GM12878 (cell line): ENCODE data around the gene PDIA5. TPM values are rescaled to one million over a fixed set of nuclear protein-coding genes. Genes with fewer than 3 reads are reported as not detected.
A peak's percentile ranks its signal among the peaks of the same experiment; 100 is the strongest.

Experiments
- ATAC-seq: fragments of 200-7000 bp; cut with Tn5 transposase; 3 replicates; pipeline ENCODE4 v1.9.1; 2020; ENCODE audit warnings: mild to moderate bottlenecking, moderate library complexity
- BruUV-seq: library from RNA; stranded (reverse); fragments of 400-500 nt; replicated peaks from 2 replicates; lab custom pipeline; 2021; lab: Mats Ljungman, UMichigan
- CTCF ChIA-PET: fragments of 300-600 bp; sonication (Branson Sonifier 250); formaldehyde crosslinking; extraction: SDS; loops from one replicate; lab custom pipeline; 2021; ENCODE audit warnings: inconsistent platforms; lab: Yijun Ruan, JAX
- POLR2A ChIA-PET: fragments of 350-600 bp; formaldehyde crosslinking; extraction: SDS; loops from one replicate; lab custom pipeline; 2021; ENCODE audit warnings: inconsistent platforms; lab: Charles Lee
- RAD21 ChIA-PET: fragments of 300-600 bp; sonication (Branson Sonifier 250); formaldehyde crosslinking; loops from one replicate; lab custom pipeline; 2023; ENCODE audit warnings: antibody characterized with exemption; ENCODE audit not compliant: unreplicated experiment; lab: Charles Lee
- SMC1A ChIA-PET: fragments of 300-600 bp; sonication (Branson Sonifier 250); formaldehyde crosslinking; loops from one replicate; lab custom pipeline; 2023; ENCODE audit not compliant: unreplicated experiment, uncharacterized antibody; lab: Charles Lee
- DNase-seq: peaks from one replicate; pipeline ENCODE4 v3.0.0-alpha.2; 2011; ENCODE audit warnings: low read depth, low spot score
- FAIRE-seq: peaks from 3 replicates; lab custom pipeline; 2011; peaks lifted over from hg19 to GRCh38; lab: Jason Lieb, UNC
- H2AFZ ChIP-seq: 2 replicates; pipeline ENCODE4 v1.6.0; 2011; ENCODE audit warnings: low read depth, low read length, control low read depth; ENCODE audit not compliant: control insufficient read depth
- H3K27ac ChIP-seq: 2 replicates; pipeline ENCODE4 v1.5.1; 2011; ENCODE audit warnings: control low read depth; ENCODE audit not compliant: control insufficient read depth, insufficient read depth
- H3K27me3 ChIP-seq, 2 experiments: replicated peaks in 1 of 2; 2 replicates each; pipeline versions ENCODE4 v1.6.0 to v1.6.1; 2011; ENCODE audit warnings: low read length in 1 of 2; ENCODE audit not compliant: control insufficient read depth in 2 of 2, insufficient read depth in 2 of 2
- H3K36me3 ChIP-seq, 2 experiments: 2 replicates each; pipeline ENCODE4 v1.5.1; 2011; ENCODE audit warnings: low read length in 1 of 2; ENCODE audit not compliant: control insufficient read depth in 2 of 2, insufficient read depth in 2 of 2
- H3K4me1 ChIP-seq: 2 replicates; pipeline ENCODE4 v1.6.1; 2011; ENCODE audit warnings: mild to moderate bottlenecking, low read length, moderate library complexity, mixed read lengths; ENCODE audit not compliant: control insufficient read depth, insufficient read depth
- H3K4me2 ChIP-seq: 2 replicates; pipeline ENCODE4 v1.6.0; 2011; ENCODE audit warnings: control low read depth; ENCODE audit not compliant: control insufficient read depth, insufficient read depth
- H3K4me3 ChIP-seq: fragments of 200-600 bp; sonication (generic); 2 replicates; pipeline ENCODE4 v1.5.1; 2016
- H3K79me2 ChIP-seq: 2 replicates; pipeline ENCODE4 v1.6.0; 2011; ENCODE audit warnings: low read length; ENCODE audit not compliant: control insufficient read depth, insufficient read depth
- H3K9ac ChIP-seq: 2 replicates; pipeline ENCODE4 v1.8.0; 2011; ENCODE audit warnings: low read length, control low read depth, mixed read lengths; ENCODE audit not compliant: control insufficient read depth, insufficient read depth
- H3K9me3 ChIP-seq: replicated peaks from 3 replicates; pipeline ENCODE4 v1.5.1; 2011; ENCODE audit warnings: mild to moderate bottlenecking, low read length; ENCODE audit not compliant: control insufficient read depth, insufficient read depth
- H4K20me1 ChIP-seq: 2 replicates; pipeline ENCODE4 v1.6.0; 2011; ENCODE audit not compliant: control insufficient read depth, insufficient read depth
- CEBPZ ChIP-seq: fragments of 150-350 bp; IDR thresholded peaks from 2 replicates; pipeline ENCODE4 v1.6.1; 2016; ENCODE audit warnings: low read depth, low read length
- FOXM1 ChIP-seq: IDR thresholded peaks from 2 replicates; pipeline ENCODE4 v1.6.1; 2012; ENCODE audit warnings: low read depth, mild to moderate bottlenecking, inconsistent platforms, low read length, moderate library complexity
- IRF3 ChIP-seq: fragments of 450-650 bp; IDR thresholded peaks from 2 replicates; pipeline ENCODE4 v1.6.1; 2014; ENCODE audit warnings: mild to moderate bottlenecking
- IRF4 ChIP-seq: IDR thresholded peaks from 2 replicates; pipeline ENCODE4 v1.6.1; 2011; ENCODE audit warnings: low read depth, low read length
- MEF2A ChIP-seq: IDR thresholded peaks from 2 replicates; pipeline ENCODE4 v1.6.1; 2011; ENCODE audit warnings: low read depth, mild to moderate bottlenecking, low read length, moderate library complexity; ENCODE audit not compliant: insufficient read depth
- MEF2B ChIP-seq: fragments of 450-650 bp; IDR thresholded peaks from 2 replicates; pipeline ENCODE4 v1.6.1; 2018; ENCODE audit warnings: mild to moderate bottlenecking, moderate library complexity; ENCODE audit not compliant: partially characterized antibody, poor library complexity, severe bottlenecking
- MTA3 ChIP-seq: IDR thresholded peaks from 2 replicates; pipeline ENCODE4 v1.6.1; 2012; ENCODE audit warnings: low read length, inconsistent platforms, borderline replicate concordance
- NFYB ChIP-seq: IDR thresholded peaks from 2 replicates; pipeline ENCODE4 v1.6.1; 2011; ENCODE audit warnings: low read depth, mild to moderate bottlenecking, low read length, improper control_type of control experiment, moderate library complexity; ENCODE audit not compliant: insufficient read depth
- POLR2A ChIP-seq: IDR thresholded peaks from 2 replicates; pipeline ENCODE4 v1.6.1; 2011; ENCODE audit warnings: low read depth, mild to moderate bottlenecking, low read length
- SIX5 ChIP-seq: IDR thresholded peaks from 2 replicates; pipeline ENCODE4 v1.6.1; 2011; ENCODE audit warnings: mild to moderate bottlenecking, low read depth, low read length, moderate library complexity; ENCODE audit not compliant: severe bottlenecking
- SPI1 ChIP-seq: IDR thresholded peaks from 2 replicates; pipeline ENCODE4 v1.6.1; 2011; ENCODE audit warnings: low read depth, mild to moderate bottlenecking, low read length, moderate library complexity, borderline replicate concordance; ENCODE audit not compliant: insufficient read depth
- SUZ12 ChIP-seq: fragments of 200-600 bp; sonication (generic); IDR thresholded peaks from one replicate; pipeline ENCODE4 v1.6.1; 2018; ENCODE audit warnings: antibody characterized with exemption, mild to moderate bottlenecking; ENCODE audit not compliant: unreplicated experiment
- TAF1 ChIP-seq: IDR thresholded peaks from 2 replicates; pipeline ENCODE4 v1.6.1; 2011; ENCODE audit warnings: mild to moderate bottlenecking, low read depth, low read length, borderline replicate concordance
- ZNF384 ChIP-seq: IDR thresholded peaks from 2 replicates; pipeline ENCODE4 v1.6.1; 2012; ENCODE audit warnings: low read depth, mild to moderate bottlenecking, low read length, improper control_type of control experiment, borderline replicate concordance
- ZNF687 ChIP-seq: fragments of 450-650 bp; IDR thresholded peaks from 2 replicates; pipeline ENCODE4 v1.6.1; 2017; ENCODE audit warnings: mild to moderate bottlenecking, moderate library complexity
- WGBS: methylation state at CpG from one replicate; pipeline ENCODE4 v1.1.6; 2016; ENCODE audit warnings: low lambda C conversion rate; ENCODE audit not compliant: insufficient replicate concordance, insufficient coverage; ENCODE audit errors: missing lambda C conversion rate; 5-methylcytosine and 5-hydroxymethylcytosine counted together
- in situ Hi-C: fragments of 300-500 bp; cut with MboI; formaldehyde crosslinking; loops from 9 replicates; pipeline ENCODE4 v1.14.3; 2018; ENCODE audit warnings: mixed read lengths
- intact Hi-C: fragments of 100-400 bp; cut with micrococcal nuclease; formaldehyde crosslinking; loops from one replicate; pipeline ENCODE4 v1.14.2; 2022; ENCODE audit not compliant: unreplicated experiment
- polyA plus RNA-seq, 11 experiments: library from polyadenylated mRNA; depleted of rRNA in 4 of 11; unstranded in 6 of 11; stranded (reverse) in 5 of 11; fragments of >200 nt; fragmentation: Nextera tagmentation in 4 of 11; fragmentation: Illumina TruSeq in 1 of 11; extraction: Ambion mirVana in 4 of 11; extraction: Trizol in 1 of 11; gene quantifications; 1 replicate in 1 of 11; 2 replicates in 10 of 11; pipeline versions ENCODE4 v1.2.1 to v1.2.3, GENCODE V29; 2011 to 2016; ENCODE audit warnings: inconsistent platforms in 2 of 11, missing spikeins in 2 of 11, low read depth in 1 of 11
- total RNA-seq, 4 experiments: library from RNA; depleted of rRNA in 3 of 4; stranded (reverse); fragments of >200 nt in 3 of 4; fragmentation: Illumina TruSeq in 1 of 4; extraction: Trizol in 1 of 4; gene quantifications; 2 replicates each; pipeline versions ENCODE4 v1.2.1 to v1.2.3, GENCODE V29; 2013 to 2021

PDIA5 gene
- total and polyA plus RNA-seq, 10 of the 15 experiments (the other 5 are each of a cell fraction or from before 2014, with no cell fraction given): 4.1 to 24.8 (median 19.2) TPM

GRCh38 chr3:123084738-123085237 lies 18.0 kb downstream of the PDIA5 start:
- no peaks in the 10 kb centered on the region for H3K9me3 ChIP-seq
- H3K27ac ChIP-seq: no peak overlapping the region
- in situ Hi-C loops (no loop called here), intact Hi-C loops (no loop called here)
- TF ChIP-seq NFYB (no peak), TAF1 (no peak), MEF2B (no peak), IRF3 (no peak), IRF4 (no peak), MTA3 (no peak), MEF2A (no peak), SPI1 (no peak), ZNF687 (no peak), CEBPZ (no peak), SUZ12 (no peak), FOXM1 (no peak), ZNF384 (no peak), POLR2A (no peak), SIX5 (no peak)
- H2AFZ ChIP-seq: no peak overlapping the region
- H3K27me3 ChIP-seq: no peaks in the 10 kb centered on the region
- CTCF ChIA-PET: no interaction called here
- WGBS: 79% methylated on average over 6 of the region's 6 CpGs
- ATAC-seq (peak; percentile 18; the same call in 2 of the 3 replicates), DNase-seq (no peak), FAIRE-seq (no peak)
- SMC1A ChIA-PET: no interaction called here
- peaks cover 0 to 4% of the 10 kb centered on the region in 2 experiments; a peak in 3 of 4 replicates for H3K36me3 ChIP-seq
- H3K4me2 ChIP-seq: no peak overlapping the region
- H3K4me1 ChIP-seq: peaks cover 22% of the 10 kb centered on the region
- H4K20me1 ChIP-seq: no peaks in the 10 kb centered on the region; the same call in 1 of the 2 replicates
- BruUV-seq: no TSS peak
- H3K79me2 ChIP-seq: peaks cover 39% of the 10 kb centered on the region
- POLR2A ChIA-PET: no interaction called here
- RAD21 ChIA-PET: no interaction called here
- no peak overlapping the region for H3K9ac ChIP-seq
- H3K4me3 ChIP-seq: no peak overlapping the region
